ENCODE measurements around the gene SDC1.
"Not testable (repeated sequence)": the region's sequence is repeated elsewhere in the genome, so short reads cannot be mapped to it uniquely, and the experiment has no call there.

Gene SDC1

DNA sequence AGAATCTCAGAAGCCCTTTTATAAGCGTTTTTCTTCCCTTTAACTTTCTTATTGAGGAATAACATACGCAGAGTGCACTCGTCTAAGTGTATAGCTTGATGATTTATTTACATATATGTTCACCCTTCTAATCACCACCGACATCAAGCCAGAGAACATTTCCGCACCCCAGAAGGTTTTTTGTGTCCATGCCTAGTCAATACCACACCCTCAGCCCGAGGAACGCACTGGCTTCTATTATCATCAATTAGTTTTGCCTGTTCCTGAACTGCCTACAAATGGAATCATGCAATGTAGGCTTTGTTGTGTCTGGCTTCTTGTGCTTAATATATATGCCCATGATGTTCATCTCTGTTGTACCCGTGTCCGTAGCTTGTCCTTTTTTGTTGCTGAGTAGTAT is 27.7 kb downstream of the SDC1 start:
- DNase-seq (ENCODE audit: low read depth, low spot score): no peak
- TF ChIP-seq, protein P1, sequence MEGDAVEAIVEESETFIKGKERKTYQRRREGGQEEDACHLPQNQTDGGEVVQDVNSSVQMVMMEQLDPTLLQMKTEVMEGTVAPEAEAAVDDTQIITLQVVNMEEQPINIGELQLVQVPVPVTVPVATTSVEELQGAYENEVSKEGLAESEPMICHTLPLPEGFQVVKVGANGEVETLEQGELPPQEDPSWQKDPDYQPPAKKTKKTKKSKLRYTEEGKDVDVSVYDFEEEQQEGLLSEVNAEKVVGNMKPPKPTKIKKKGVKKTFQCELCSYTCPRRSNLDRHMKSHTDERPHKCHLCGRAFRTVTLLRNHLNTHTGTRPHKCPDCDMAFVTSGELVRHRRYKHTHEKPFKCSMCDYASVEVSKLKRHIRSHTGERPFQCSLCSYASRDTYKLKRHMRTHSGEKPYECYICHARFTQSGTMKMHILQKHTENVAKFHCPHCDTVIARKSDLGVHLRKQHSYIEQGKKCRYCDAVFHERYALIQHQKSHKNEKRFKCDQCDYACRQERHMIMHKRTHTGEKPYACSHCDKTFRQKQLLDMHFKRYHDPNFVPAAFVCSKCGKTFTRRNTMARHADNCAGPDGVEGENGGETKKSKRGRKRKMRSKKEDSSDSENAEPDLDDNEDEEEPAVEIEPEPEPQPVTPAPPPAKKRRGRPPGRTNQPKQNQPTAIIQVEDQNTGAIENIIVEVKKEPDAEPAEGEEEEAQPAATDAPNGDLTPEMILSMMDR (IDR thresholded peaks at IDR 0.05; ENCODE audit: low read depth, low read length): no peak
- no peak overlapping the region for H3K4me3 ChIP-seq (ENCODE audit: low read depth, low read length)
- in situ Hi-C loops (cut with HindIII; ENCODE audit: low sequenced_read_pairs): no loop called here

GRCh38 chr2:20196657-20197161 is 28.2 kb downstream of the SDC1 start:
- DNase-seq (ENCODE audit: low read depth, low spot score): no peak
- H3K4me3 ChIP-seq (ENCODE audit: low read depth, low read length): no peak overlapping the region
- TF ChIP-seq, protein P1 (IDR thresholded peaks at IDR 0.05; ENCODE audit: low read depth, low read length): no peak
- in situ Hi-C loops (cut with HindIII; ENCODE audit: low sequenced_read_pairs): no loop called here

DNA sequence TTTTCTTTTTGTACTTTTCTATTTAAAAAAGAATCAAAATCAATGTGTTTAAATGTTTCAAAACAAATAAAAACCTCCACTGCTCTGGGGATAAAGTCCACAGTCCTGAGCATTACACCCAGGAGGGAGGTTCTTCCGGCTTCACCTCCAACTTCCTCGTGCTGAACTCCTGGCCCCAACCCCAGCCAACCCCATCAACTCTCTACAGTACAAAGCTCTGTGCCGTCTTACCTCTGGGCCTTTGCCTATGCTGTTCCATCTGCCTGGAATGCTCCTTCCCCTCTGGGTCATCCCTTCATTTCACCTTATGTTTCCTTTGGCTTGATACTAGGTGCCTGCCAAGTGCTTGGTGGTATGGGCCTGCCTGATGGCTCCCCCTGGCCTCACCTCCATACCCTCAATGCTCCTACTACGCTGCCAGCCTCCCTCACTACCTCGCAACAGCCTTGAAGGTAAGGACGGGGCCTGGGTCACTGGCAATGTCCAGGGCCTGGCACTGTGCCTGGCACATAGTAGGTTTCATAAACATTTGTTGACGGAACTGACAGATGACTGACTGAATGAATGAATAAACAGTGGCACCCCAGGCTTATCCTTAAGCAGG is 28.8 kb downstream of the SDC1 start:
- H3K4me3 ChIP-seq (ENCODE audit: low read depth, low read length): no peak overlapping the region
- DNase-seq (ENCODE audit: low read depth, low spot score): no peak
- in situ Hi-C loops (cut with HindIII; ENCODE audit: low sequenced_read_pairs): no loop called here
- TF ChIP-seq, protein P1 (IDR thresholded peaks at IDR 0.05; ENCODE audit: low read depth, low read length): no peak

GRCh38 chr2:20195431-20196033 is 29.4 kb downstream of the SDC1 start:
- DNase-seq (ENCODE audit: low read depth, low spot score): no peak
- in situ Hi-C loops (cut with HindIII; ENCODE audit: low sequenced_read_pairs): no loop called here
- TF ChIP-seq, protein P1 (IDR thresholded peaks at IDR 0.05; ENCODE audit: low read depth, low read length): no peak
- no peak overlapping the region for H3K4me3 ChIP-seq (ENCODE audit: low read depth, low read length)

GRCh38 chr2:20195016-20195411 is 29.9 kb downstream of the SDC1 start:
- DNase-seq (ENCODE audit: low read depth, low spot score); H3K4me3 ChIP-seq (ENCODE audit: low read depth, low read length); in situ Hi-C loops (cut with HindIII; ENCODE audit: low sequenced_read_pairs): not testable (repeated sequence)

GRCh38 chr2:20194097-20195015 is 30.6 kb downstream of the SDC1 start:
- in situ Hi-C loops (cut with HindIII; ENCODE audit: low sequenced_read_pairs): no loop called here
- TF ChIP-seq, protein P1 (IDR thresholded peaks at IDR 0.05; ENCODE audit: low read depth, low read length): no peak
- no peak for DNase-seq (ENCODE audit: low read depth, low spot score)
- H3K4me3 ChIP-seq (ENCODE audit: low read depth, low read length): no peak overlapping the region

Measured in astrocyte of the spinal cord (primary cell).